ENCODE results near the gene PIP5K1B. TPM values are rescaled to one million over a fixed set of nuclear protein-coding genes. Genes with fewer than 3 reads are reported as not detected.

The PIP5K1B gene
- total RNA-seq, 1 experiment from 2014 or later, result not detected

DNA sequence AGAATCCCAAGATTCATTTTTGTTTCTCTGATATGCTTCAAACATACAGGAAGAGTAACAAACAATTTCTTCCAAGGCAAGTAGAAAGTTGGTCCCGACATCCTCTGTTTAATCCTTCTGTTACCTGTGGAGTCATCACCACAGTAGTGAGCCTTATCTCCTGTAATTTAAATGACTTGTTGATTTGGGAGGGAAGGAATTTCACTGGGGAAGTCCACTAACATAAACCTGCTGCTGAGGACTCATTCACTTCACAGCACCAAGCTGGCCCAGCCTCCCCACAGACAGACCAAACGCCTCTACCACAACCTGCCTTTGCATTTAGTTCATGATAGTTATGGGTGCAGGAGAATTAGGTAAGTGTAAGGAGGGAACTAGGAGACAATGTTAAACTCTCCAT lies 245.6 kb downstream of the PIP5K1B start:
- ChIA-PET CTCF (no interaction called here), POLR2A (interaction anchor here (0.6 kb wide), 1 partner anchor 82 kb away, joined by 3 read pairs; no protein-coding TSS in a partner anchor)
- no peak for ATAC-seq
- no TSS peak for BruUV-seq (replicated peaks)
- in situ Hi-C loops (cut with HindIII; ENCODE audit: low pct_unique_long_range_greater_than_20kb, low sequenced_read_pairs) (no loop called here), intact Hi-C loops (cut with micrococcal nuclease; ENCODE audit: unreplicated experiment) (no loop called here)
- DNase-seq (ENCODE audit: low read depth, low spot score), result no peak
- H3K4me3 ChIP-seq (ENCODE audit: low read depth in 2 of 2, low read length in 2 of 2), result no peak overlapping the region
- H3K27ac ChIP-seq (ENCODE audit: low read length), result no peak overlapping the region
- no peaks in the 10 kb centered on the region for H3K4me1 ChIP-seq (ENCODE audit: control insufficient read depth, insufficient read depth, low read length)
- no peak for TF ChIP-seq TCF7L2 (IDR thresholded peaks at IDR 0.05; ENCODE audit: low read depth, low read length)
- TF ChIP-seq, protein P1, sequence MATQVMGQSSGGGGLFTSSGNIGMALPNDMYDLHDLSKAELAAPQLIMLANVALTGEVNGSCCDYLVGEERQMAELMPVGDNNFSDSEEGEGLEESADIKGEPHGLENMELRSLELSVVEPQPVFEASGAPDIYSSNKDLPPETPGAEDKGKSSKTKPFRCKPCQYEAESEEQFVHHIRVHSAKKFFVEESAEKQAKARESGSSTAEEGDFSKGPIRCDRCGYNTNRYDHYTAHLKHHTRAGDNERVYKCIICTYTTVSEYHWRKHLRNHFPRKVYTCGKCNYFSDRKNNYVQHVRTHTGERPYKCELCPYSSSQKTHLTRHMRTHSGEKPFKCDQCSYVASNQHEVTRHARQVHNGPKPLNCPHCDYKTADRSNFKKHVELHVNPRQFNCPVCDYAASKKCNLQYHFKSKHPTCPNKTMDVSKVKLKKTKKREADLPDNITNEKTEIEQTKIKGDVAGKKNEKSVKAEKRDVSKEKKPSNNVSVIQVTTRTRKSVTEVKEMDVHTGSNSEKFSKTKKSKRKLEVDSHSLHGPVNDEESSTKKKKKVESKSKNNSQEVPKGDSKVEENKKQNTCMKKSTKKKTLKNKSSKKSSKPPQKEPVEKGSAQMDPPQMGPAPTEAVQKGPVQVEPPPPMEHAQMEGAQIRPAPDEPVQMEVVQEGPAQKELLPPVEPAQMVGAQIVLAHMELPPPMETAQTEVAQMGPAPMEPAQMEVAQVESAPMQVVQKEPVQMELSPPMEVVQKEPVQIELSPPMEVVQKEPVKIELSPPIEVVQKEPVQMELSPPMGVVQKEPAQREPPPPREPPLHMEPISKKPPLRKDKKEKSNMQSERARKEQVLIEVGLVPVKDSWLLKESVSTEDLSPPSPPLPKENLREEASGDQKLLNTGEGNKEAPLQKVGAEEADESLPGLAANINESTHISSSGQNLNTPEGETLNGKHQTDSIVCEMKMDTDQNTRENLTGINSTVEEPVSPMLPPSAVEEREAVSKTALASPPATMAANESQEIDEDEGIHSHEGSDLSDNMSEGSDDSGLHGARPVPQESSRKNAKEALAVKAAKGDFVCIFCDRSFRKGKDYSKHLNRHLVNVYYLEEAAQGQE (IDR thresholded peaks at IDR 0.05; ENCODE audit: insufficient read depth in 1 of 2, low read depth in 2 of 2, low read length in 1 of 2), result no peak
- no peaks in the 10 kb centered on the region for H3K9me3 ChIP-seq (ENCODE audit: control insufficient read depth, insufficient read depth, low read depth, low read length)
- H3K36me3 ChIP-seq (ENCODE audit: control insufficient read depth, insufficient read depth, low read length), result no peaks in the 10 kb centered on the region
- no peaks in the 10 kb centered on the region for H3K27me3 ChIP-seq (ENCODE audit: control insufficient read depth, insufficient read depth, low read length)

DNA sequence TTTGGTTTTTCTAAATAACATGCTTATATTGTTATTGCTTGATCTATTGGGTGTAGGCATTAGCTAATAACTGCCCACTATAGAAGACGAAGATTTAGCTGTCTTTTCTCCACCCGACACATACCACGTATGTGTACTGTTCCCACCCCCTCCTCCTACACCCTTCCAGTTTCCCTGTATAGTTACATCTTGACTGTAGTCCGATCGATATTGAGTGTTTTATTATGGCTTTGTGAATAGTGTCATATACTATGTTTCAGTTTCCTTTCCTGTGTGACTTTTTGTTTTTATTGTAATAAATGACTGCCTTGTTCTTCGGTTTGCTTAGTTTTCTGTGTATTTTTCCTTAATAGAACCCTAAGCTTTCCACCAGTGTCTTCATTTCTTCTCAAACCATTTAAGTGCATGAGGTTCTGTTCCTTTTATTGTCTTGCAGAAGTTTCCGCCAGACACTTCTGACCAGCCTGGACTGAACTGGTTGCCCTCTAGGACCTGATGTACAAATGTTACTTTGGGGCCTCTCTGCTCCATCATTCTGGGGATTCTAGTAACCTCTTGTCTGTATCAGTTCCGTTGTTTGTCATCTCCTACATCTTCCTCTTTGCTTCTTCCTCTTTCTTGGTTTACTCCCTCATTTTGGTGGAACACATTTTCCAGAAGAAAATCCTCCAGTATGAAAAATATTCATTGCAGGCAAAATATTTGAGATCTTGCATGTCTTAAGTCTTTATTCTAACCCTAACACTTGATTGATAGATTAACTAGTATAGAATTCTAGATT lies 247.0 kb downstream of the PIP5K1B start:
- CTCF ChIA-PET, result no interaction called here
- ATAC-seq (no peak), DNase-seq (ENCODE audit: low read depth, low spot score) (no peak)
- BruUV-seq (replicated peaks), result no TSS peak
- Histone ChIP-seq H3K27me3 (ENCODE audit: control insufficient read depth, insufficient read depth, low read length) (no peaks in the 10 kb centered on the region), H3K36me3 (ENCODE audit: control insufficient read depth, insufficient read depth, low read length) (no peaks in the 10 kb centered on the region), H3K27ac (ENCODE audit: low read length) (no peak overlapping the region), H3K9me3 (ENCODE audit: control insufficient read depth, insufficient read depth, low read depth, low read length) (no peaks in the 10 kb centered on the region), H3K4me3 (ENCODE audit: low read depth in 2 of 2, low read length in 2 of 2) (no peak overlapping the region), H3K4me1 (ENCODE audit: control insufficient read depth, insufficient read depth, low read length) (no peaks in the 10 kb centered on the region)
- POLR2A ChIA-PET, result no interaction called here
- TF ChIP-seq POLR2AphosphoS5 (IDR thresholded peaks at IDR 0.05; ENCODE audit: low read depth, low read length) (no peak), TCF7L2 (IDR thresholded peaks at IDR 0.05; ENCODE audit: low read depth, low read length) (no peak)
- in situ Hi-C loops (cut with HindIII; ENCODE audit: low pct_unique_long_range_greater_than_20kb, low sequenced_read_pairs) (no loop called here), intact Hi-C loops (cut with micrococcal nuclease; ENCODE audit: unreplicated experiment) (no loop called here)

DNA sequence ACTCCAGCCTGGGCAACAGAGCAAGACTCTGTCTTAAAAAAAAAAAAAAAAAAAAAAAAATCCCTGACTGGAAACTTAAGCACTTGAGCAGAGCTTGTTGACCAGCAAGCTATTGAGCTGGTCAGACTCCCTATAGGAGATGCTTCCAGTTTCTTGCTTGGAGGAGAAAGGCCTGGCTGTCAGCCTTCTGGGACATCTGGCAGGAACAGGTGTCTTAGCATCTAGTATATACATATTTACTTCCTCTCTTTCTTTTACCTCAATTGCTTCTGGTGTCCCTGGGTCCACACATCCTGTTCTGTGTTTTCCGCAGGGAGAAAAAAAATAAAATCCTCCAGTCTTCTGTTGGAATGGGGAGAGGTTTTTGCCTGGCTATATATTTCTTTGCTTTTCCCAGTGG lies 248.7 kb downstream of the PIP5K1B start:
- intact Hi-C loops (cut with micrococcal nuclease; ENCODE audit: unreplicated experiment), result no loop called here
- H3K4me1 ChIP-seq (ENCODE audit: control insufficient read depth, insufficient read depth, low read length), result no peaks in the 10 kb centered on the region
- TF ChIP-seq TCF7L2 (IDR thresholded peaks at IDR 0.05; ENCODE audit: low read depth, low read length), result no peak
- TF ChIP-seq, protein P2, sequence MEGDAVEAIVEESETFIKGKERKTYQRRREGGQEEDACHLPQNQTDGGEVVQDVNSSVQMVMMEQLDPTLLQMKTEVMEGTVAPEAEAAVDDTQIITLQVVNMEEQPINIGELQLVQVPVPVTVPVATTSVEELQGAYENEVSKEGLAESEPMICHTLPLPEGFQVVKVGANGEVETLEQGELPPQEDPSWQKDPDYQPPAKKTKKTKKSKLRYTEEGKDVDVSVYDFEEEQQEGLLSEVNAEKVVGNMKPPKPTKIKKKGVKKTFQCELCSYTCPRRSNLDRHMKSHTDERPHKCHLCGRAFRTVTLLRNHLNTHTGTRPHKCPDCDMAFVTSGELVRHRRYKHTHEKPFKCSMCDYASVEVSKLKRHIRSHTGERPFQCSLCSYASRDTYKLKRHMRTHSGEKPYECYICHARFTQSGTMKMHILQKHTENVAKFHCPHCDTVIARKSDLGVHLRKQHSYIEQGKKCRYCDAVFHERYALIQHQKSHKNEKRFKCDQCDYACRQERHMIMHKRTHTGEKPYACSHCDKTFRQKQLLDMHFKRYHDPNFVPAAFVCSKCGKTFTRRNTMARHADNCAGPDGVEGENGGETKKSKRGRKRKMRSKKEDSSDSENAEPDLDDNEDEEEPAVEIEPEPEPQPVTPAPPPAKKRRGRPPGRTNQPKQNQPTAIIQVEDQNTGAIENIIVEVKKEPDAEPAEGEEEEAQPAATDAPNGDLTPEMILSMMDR (IDR thresholded peaks at IDR 0.05), result no peak
- no peak for TF ChIP-seq POLR2AphosphoS5 (IDR thresholded peaks at IDR 0.05; ENCODE audit: low read depth, low read length)
- TF ChIP-seq, protein P1 (IDR thresholded peaks at IDR 0.05; ENCODE audit: insufficient read depth in 1 of 2, low read depth in 2 of 2, low read length in 1 of 2), result no peak
- no peak for TF ChIP-seq SIN3A (IDR thresholded peaks at IDR 0.05; ENCODE audit: borderline replicate concordance, insufficient read depth, low read depth, low read length)
- POLR2A ChIA-PET, result no interaction called here
- H3K4me3 ChIP-seq (ENCODE audit: low read depth in 2 of 2, low read length in 2 of 2), result no peak overlapping the region
- H3K27ac ChIP-seq (ENCODE audit: low read length), result no peak overlapping the region
- H3K36me3 ChIP-seq (ENCODE audit: control insufficient read depth, insufficient read depth, low read length), result no peaks in the 10 kb centered on the region
- DNase-seq (ENCODE audit: low read depth, low spot score) (no peak), ATAC-seq (no peak)
- in situ Hi-C loops (cut with HindIII; ENCODE audit: low pct_unique_long_range_greater_than_20kb, low sequenced_read_pairs), result no loop called here
- BruUV-seq (replicated peaks), result no TSS peak
- CTCF ChIA-PET, result no interaction called here
- H3K9me3 ChIP-seq (ENCODE audit: control insufficient read depth, insufficient read depth, low read depth, low read length), result no peaks in the 10 kb centered on the region
- H3K27me3 ChIP-seq (ENCODE audit: control insufficient read depth, insufficient read depth, low read length), result no peaks in the 10 kb centered on the region
